Gastroesophageal sphincter (tissue), 4 donors: ENCODE results near the gene SGPP2. TPM values are rescaled to one million over a fixed set of nuclear protein-coding genes. Genes with fewer than 3 reads are reported as not detected.

Source experiments
- ATAC-seq: fragments of 150-250 bp; one replicate; pipeline ENCODE4 v1.9.1; 2016; ENCODE audit warnings: mild to moderate bottlenecking, moderate library complexity
- H3K27ac ChIP-seq, 4 donors: fragments of 200-600 bp; sonication (generic) in 3 of 4; 1 replicate in 3 of 4; 2 replicates in 1 of 4; pipeline ENCODE4 v1.5.1; 2016 to 2019
- H3K27me3 ChIP-seq: fragments of 200-600 bp; sonication (generic); one replicate; pipeline ENCODE4 v1.5.1; 2019
- H3K36me3 ChIP-seq, 2 donors: fragments of 200-600 bp; sonication (generic); one replicate each; pipeline ENCODE4 v1.5.1; 2019; ENCODE audit warnings: control low read depth in 1 of 2
- H3K4me1 ChIP-seq, 3 donors: fragments of 200-600 bp; sonication (generic); 1 replicate in 2 of 3; 2 replicates in 1 of 3; pipeline ENCODE4 v1.5.1; 2016 to 2019; ENCODE audit warnings: control low read depth in 2 of 3
- H3K4me3 ChIP-seq, 2 donors: fragments of 200-600 bp; sonication (generic); one replicate each; pipeline ENCODE4 v1.5.1; 2019; ENCODE audit warnings: mild to moderate bottlenecking in 1 of 2, moderate library complexity in 1 of 2
- H3K9me3 ChIP-seq, 3 donors: fragments of 200-600 bp; sonication (generic); one replicate each; pipeline ENCODE4 v1.5.1; 2017 to 2019; ENCODE audit warnings: control low read depth in 2 of 3
- EP300 ChIP-seq: sonication (generic); formaldehyde crosslinking; IDR thresholded peaks from one replicate; pipeline ENCODE4 v1.6.1; 2017; ENCODE audit warnings: antibody characterized with exemption, mild to moderate bottlenecking
- POLR2A ChIP-seq, 2 donors: fragments of 450-650 bp; IDR thresholded peaks; one replicate each; pipeline ENCODE4 v1.6.1; 2017; ENCODE audit warnings: antibody characterized with exemption in 2 of 2, mild to moderate bottlenecking in 2 of 2, moderate library complexity in 1 of 2
- POLR2AphosphoS5 ChIP-seq: sonication (generic); formaldehyde crosslinking; IDR thresholded peaks from one replicate; pipeline ENCODE4 v1.6.1; 2017; ENCODE audit warnings: antibody characterized with exemption
- WGBS, 2 donors: methylation state at CpG; one replicate each; pipeline ENCODE4 v1.1.5; 2018; ENCODE audit warnings: low coverage in 1 of 2; 5-methylcytosine and 5-hydroxymethylcytosine counted together
- total RNA-seq, 4 donors: library from RNA; depleted of rRNA; stranded (reverse); fragments of >200 nt; gene quantifications; one replicate each; pipeline ENCODE4 v1.1.0, GENCODE V29; 2016
- TF ChIP-seq, protein P1 (sequence below), 4 experiments: fragments of 200-600 bp in 2 of 4; fragments of 450-650 bp in 2 of 4; sonication (generic) in 1 of 4; IDR thresholded peaks; one replicate each; pipeline ENCODE4 v1.5.1; 2017 to 2019; ENCODE audit warnings: antibody characterized with exemption in 4 of 4, mild to moderate bottlenecking in 2 of 4, moderate library complexity in 2 of 4

The SGPP2 gene
- total RNA-seq, 4 donors from 2014 or later, result 0.89 to 1.8 (median 1.2) TPM; not detected in 1

DNA sequence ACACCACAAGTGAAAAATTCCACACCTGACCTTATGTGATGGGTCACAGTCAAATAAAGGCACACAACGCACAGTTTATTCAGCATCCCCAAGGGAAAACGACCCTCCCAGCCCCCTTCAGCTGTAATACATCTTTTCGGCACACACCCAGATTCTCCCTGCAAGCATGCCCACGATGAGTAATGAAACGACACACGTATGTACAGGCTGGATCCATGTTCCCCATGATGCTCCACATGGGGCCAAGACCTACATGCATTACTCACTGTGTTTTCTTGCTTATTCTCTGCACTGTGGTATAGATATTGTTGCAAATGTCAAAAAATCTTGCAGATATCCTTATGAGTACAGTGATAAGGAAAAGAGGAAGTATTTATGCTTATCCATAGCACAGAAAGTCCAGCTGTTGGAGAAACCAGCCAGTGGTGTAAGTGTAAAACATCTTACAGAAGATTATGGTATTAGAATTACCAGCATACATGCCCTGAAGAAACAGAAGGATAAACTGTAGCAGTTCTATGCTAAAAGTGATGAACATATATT is 32.5 kb upstream of the SGPP2 start:
- Histone ChIP-seq H3K4me3 (no peak overlapping the region), H3K27ac (no peak overlapping the region), H3K36me3 (no peaks in the 10 kb centered on the region), H3K4me1 (no peaks in the 10 kb centered on the region), H3K9me3 (peaks cover 0 to 3% (median 0%) of the 10 kb centered on the region in 3 donors), H3K27me3 (no peaks in the 10 kb centered on the region)
- TF ChIP-seq, protein P1, sequence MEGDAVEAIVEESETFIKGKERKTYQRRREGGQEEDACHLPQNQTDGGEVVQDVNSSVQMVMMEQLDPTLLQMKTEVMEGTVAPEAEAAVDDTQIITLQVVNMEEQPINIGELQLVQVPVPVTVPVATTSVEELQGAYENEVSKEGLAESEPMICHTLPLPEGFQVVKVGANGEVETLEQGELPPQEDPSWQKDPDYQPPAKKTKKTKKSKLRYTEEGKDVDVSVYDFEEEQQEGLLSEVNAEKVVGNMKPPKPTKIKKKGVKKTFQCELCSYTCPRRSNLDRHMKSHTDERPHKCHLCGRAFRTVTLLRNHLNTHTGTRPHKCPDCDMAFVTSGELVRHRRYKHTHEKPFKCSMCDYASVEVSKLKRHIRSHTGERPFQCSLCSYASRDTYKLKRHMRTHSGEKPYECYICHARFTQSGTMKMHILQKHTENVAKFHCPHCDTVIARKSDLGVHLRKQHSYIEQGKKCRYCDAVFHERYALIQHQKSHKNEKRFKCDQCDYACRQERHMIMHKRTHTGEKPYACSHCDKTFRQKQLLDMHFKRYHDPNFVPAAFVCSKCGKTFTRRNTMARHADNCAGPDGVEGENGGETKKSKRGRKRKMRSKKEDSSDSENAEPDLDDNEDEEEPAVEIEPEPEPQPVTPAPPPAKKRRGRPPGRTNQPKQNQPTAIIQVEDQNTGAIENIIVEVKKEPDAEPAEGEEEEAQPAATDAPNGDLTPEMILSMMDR (IDR thresholded peaks at IDR 0.05), result no peak
- no peak for TF ChIP-seq POLR2AphosphoS5
- no peak for TF ChIP-seq POLR2A (IDR thresholded peaks at IDR 0.05)
- TF ChIP-seq EP300, result no peak
- WGBS, 2 donors, result 66% methylated on average over 5 to 6 of the region's 6 CpGs
- no peak for ATAC-seq

DNA sequence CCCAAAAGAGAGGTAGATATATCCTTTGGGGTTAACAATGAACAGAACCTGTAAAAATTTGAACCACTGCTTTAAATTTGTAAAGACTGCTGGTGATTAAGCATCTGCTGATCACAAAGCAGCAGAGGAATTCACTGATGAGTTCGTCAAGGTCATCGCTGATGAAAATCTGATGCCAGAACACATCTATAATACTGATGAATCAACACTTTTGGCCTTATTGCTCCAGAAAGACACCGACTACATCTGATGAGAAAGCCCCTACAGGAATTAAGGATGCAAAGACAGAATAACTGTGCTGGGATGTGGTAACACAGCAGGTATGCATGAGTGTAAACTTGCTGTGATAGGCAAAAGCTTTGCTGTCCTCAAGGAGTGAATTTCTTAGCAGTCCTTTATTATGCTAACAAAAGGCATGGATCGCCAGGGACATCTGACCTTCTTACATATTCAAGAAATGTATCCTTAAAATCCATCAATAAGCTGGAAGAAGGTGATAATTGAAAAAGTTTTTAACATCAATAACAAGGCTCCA is 30.5 kb upstream of the SGPP2 start:
- Histone ChIP-seq H3K27me3 (no peaks in the 10 kb centered on the region), H3K9me3 (peaks cover 0 to 3% (median 0%) of the 10 kb centered on the region in 3 donors), H3K4me3 (no peak overlapping the region), H3K4me1 (peaks cover 0 to 2% (median 0%) of the 10 kb centered on the region in 3 donors), H3K27ac (no peak overlapping the region), H3K36me3 (no peaks in the 10 kb centered on the region)
- no peak for TF ChIP-seq POLR2AphosphoS5
- TF ChIP-seq, protein P1 (IDR thresholded peaks at IDR 0.05), result no peak
- no peak for TF ChIP-seq EP300
- no peak for TF ChIP-seq POLR2A (IDR thresholded peaks at IDR 0.05)
- WGBS, 2 donors, result 67 to 74% methylated on average over 4 of the region's 4 CpGs
- ATAC-seq, result no peak

DNA sequence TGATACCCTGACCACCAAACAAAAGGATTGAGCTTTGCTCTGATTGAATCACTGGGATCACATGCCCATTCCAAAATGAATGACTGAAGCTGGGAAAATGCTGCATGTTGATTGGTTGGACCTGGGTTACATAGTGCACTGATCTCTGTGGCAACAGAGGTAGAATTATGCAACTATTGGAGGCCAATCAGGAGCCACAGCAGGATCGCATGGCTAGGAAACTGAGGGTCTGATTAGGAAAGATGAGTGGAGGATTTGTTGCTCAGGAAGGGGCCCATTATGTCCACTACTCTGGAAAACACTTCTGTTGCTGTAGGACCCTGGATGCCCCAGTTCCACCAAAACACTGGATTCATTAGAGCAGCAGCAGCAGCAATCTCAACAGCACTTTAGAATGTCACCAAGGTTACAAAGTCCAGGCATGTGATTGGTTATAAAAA is 25.9 kb upstream of the SGPP2 start:
- peaks cover 0 to 3% (median 0%) of the 10 kb centered on the region in 3 donors for H3K9me3 ChIP-seq
- peaks cover 0 to 8% (median 0%) of the 10 kb centered on the region in 3 donors for H3K4me1 ChIP-seq
- H3K27me3 ChIP-seq, result no peaks in the 10 kb centered on the region
- no peaks in the 10 kb centered on the region for H3K36me3 ChIP-seq
- no peak overlapping the region for H3K27ac ChIP-seq
- TF ChIP-seq, protein P1 (IDR thresholded peaks at IDR 0.05), result no peak
- no peak for TF ChIP-seq POLR2AphosphoS5
- TF ChIP-seq POLR2A (IDR thresholded peaks at IDR 0.05), result no peak
- no peak for TF ChIP-seq EP300
- H3K4me3 ChIP-seq, result no peak overlapping the region
- no peak for ATAC-seq
- WGBS, 2 donors, result 54% methylated on average over 1 of the region's 1 CpG; no CpG with 5 or more reads in 1 of the 2 donors

DNA sequence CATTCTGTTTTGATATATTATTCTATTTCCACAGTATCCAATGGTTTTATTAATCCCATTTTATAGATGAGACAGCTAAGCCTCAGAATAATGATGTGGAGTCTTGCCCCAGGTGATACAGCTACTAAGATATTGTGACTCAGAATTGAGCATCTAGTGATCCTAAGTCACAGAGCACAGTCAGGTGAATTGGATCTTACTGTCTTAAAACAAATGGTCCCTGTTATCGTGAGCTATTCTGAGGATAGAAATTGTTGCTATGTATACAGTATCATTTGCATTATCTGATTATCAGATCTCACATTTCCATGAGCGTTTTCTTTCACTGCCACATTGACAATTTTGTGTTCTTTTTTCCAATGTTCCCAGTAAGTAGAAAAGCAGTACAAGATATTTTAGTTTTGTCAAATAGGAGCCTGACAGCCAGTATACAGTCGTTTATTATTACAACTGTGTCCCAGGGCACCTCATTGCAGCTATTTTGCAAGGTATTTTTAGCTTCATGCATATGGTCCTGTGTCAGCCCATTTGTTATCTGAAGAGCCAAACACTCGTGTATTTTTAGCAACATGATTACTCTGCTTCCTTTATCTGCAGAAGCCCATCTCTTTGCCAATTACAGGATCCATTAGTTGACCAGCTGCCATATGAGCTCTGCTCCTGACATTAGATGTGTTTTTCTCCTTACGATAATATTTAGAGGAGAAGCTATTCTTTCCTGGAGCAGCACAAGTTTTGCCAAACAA is 25.1 kb upstream of the SGPP2 start:
- Histone ChIP-seq H3K27ac (no peak overlapping the region), H3K4me1 (peaks cover 0 to 8% (median 0%) of the 10 kb centered on the region in 3 donors), H3K9me3 (peaks cover 0 to 3% (median 0%) of the 10 kb centered on the region in 3 donors), H3K4me3 (no peak overlapping the region), H3K27me3 (no peaks in the 10 kb centered on the region), H3K36me3 (no peaks in the 10 kb centered on the region)
- no peak for ATAC-seq
- 12 to 19% methylated on average over 5 of the region's 5 CpGs for WGBS, 2 donors
- TF ChIP-seq EP300 (no peak), POLR2A (IDR thresholded peaks at IDR 0.05) (no peak), POLR2AphosphoS5 (no peak)
- TF ChIP-seq, protein P1 (IDR thresholded peaks at IDR 0.05), result no peak
